ENCODE measurements around the gene CFAP126. TPM values are rescaled to one million over a fixed set of nuclear protein-coding genes. Genes with fewer than 3 reads are reported as not detected.
"Not testable (repeated sequence)": the region's sequence is repeated elsewhere in the genome, so short reads cannot be mapped to it uniquely, and the experiment has no call there.

CFAP126 gene
- total RNA-seq, 2 donors from 2014 or later, result not detected

- no peak overlapping the region for H3K27ac ChIP-seq
- H3K27me3 ChIP-seq, result no peaks in the 10 kb centered on the region
- H3K4me1 ChIP-seq, result no peaks in the 10 kb centered on the region
- H3K9ac ChIP-seq (ENCODE audit: low read depth in 2 of 2, low read length in 2 of 2), result no peak overlapping the region
- no peaks in the 10 kb centered on the region for H3K9me3 ChIP-seq
- H3K36me3 ChIP-seq, result no peaks in the 10 kb centered on the region
- no peak for TF ChIP-seq CTCF (IDR thresholded peaks at IDR 0.05)
- no peak for DNase-seq
- H3K4me3 ChIP-seq, result no peak overlapping the region
- intact Hi-C loops (cut with DNase I), result no loop called here
Observed at GRCh38 chr1:161324020-161324419, 43.7 kb downstream of the CFAP126 start.

- H3K27me3 ChIP-seq; H3K9me3 ChIP-seq; H3K4me3 ChIP-seq; H3K36me3 ChIP-seq; intact Hi-C loops (cut with DNase I); DNase-seq; H3K9ac ChIP-seq (ENCODE audit: low read depth in 2 of 2, low read length in 2 of 2); H3K4me1 ChIP-seq; H3K27ac ChIP-seq: not testable (repeated sequence)
Observed at GRCh38 chr1:161315841-161316674, 51.6 kb downstream of the CFAP126 start.

Other genes with a start within 250 kb of the CFAP126 start
- gene PFDN2, start 249.8 kb downstream of the CFAP126 start, total RNA-seq, result 10 to 100 TPM; 42.7 to 49.6 TPM
- gene NIT1, start 249.8 kb downstream of the CFAP126 start, total RNA-seq, result 10 to 100 TPM; 58.8 to 84.4 TPM
- 10 to 100 TPM; 33.8 to 34.3 TPM for gene DEDD, start 235.2 kb downstream of the CFAP126 start, total RNA-seq
- gene UFC1, start 213.9 kb downstream of the CFAP126 start, total RNA-seq, result 100 to 1,000 TPM in 1 of 2 donors, 10 to 100 TPM in 1; 94.2 to 111 TPM
- gene USP21, start 208.4 kb downstream of the CFAP126 start, total RNA-seq, result 10 to 100 TPM; 20.8 to 29.0 TPM
- gene PPOX, start 201.4 kb downstream of the CFAP126 start, total RNA-seq, result 10 to 100 TPM; 13.4 to 14.3 TPM
- 10 to 100 TPM; 30.3 to 34.8 TPM for gene B4GALT3, start 190.4 kb downstream of the CFAP126 start, total RNA-seq
- gene ADAMTS4, start 168.8 kb downstream of the CFAP126 start, total RNA-seq, result 10 to 100 TPM in 1 of 2 donors, under 1 TPM in 1; 0.57 to 14.0 TPM
- gene NDUFS2, start 165.5 kb downstream of the CFAP126 start, total RNA-seq, result 100 to 1,000 TPM; 167 to 169 TPM
- gene FCER1G, start 152.6 kb downstream of the CFAP126 start, total RNA-seq, result 10 to 100 TPM in 1 of 2 donors, 1 to 10 TPM in 1; 6.6 to 16.0 TPM
- 1 to 10 TPM in 1 of 2 donors, not detected in 1; 5.1 TPM for gene APOA2, start 144.2 kb downstream of the CFAP126 start, total RNA-seq
- 10 to 100 TPM; 16.6 to 23.1 TPM for gene TOMM40L, start 141.8 kb downstream of the CFAP126 start, total RNA-seq
- gene NR1I3, start 129.7 kb downstream of the CFAP126 start, total RNA-seq, result not detected
- 1 to 10 TPM in 1 of 2 donors, under 1 TPM in 1; 0.22 to 1.4 TPM for gene PCP4L1, start 109.1 kb downstream of the CFAP126 start, total RNA-seq
- gene MPZ, start 57.9 kb downstream of the CFAP126 start, total RNA-seq, result 1 to 10 TPM; 2.7 to 3.1 TPM
- 100 to 1,000 TPM; 294 to 331 TPM for gene SDHC, start 53.5 kb downstream of the CFAP126 start, total RNA-seq
- 10 to 100 TPM in 1 of 2 donors, 1 to 10 TPM in 1; 4.5 to 14.0 TPM for gene FCGR2A, start 137.6 kb upstream of the CFAP126 start, total RNA-seq
- 1 to 10 TPM; 1.0 to 3.6 TPM for gene HSPA6, start 156.7 kb upstream of the CFAP126 start, total RNA-seq
- 10 to 100 TPM in 1 of 2 donors, 1 to 10 TPM in 1; 3.2 to 10.1 TPM for gene FCGR3A, start 181.9 kb upstream of the CFAP126 start, total RNA-seq

Data from colonic mucosa (tissue), 4 donors.